Parathyroid adenoma (tissue), 2 donors: ENCODE measurements around the gene ICA1.

Source experiments
- H2AFZ ChIP-seq: fragments of 300-600 bp; sonication (generic); one replicate; pipeline ENCODE4 v1.7.0; 2017; ENCODE audit warnings: antibody characterized with exemption, mild to moderate bottlenecking
- H3K27ac ChIP-seq: fragments of 300-600 bp; sonication (generic); one replicate; pipeline ENCODE4 v1.7.0; 2017
- H3K27me3 ChIP-seq: fragments of 300-600 bp; sonication (generic); one replicate; pipeline ENCODE4 v1.7.0; 2017; ENCODE audit warnings: low read length; ENCODE audit not compliant: control insufficient read depth, insufficient read depth
- H3K36me3 ChIP-seq: fragments of 300-600 bp; sonication (generic); one replicate; pipeline ENCODE4 v1.7.0; 2017; ENCODE audit warnings: low read length; ENCODE audit not compliant: control insufficient read depth, insufficient read depth
- H3K4me1 ChIP-seq: fragments of 300-600 bp; sonication (generic); one replicate; pipeline ENCODE4 v1.7.0; 2017; ENCODE audit warnings: control low read depth
- H3K4me2 ChIP-seq: fragments of 300-600 bp; sonication (generic); one replicate; pipeline ENCODE4 v1.7.0; 2017; ENCODE audit warnings: low read length
- H3K4me3 ChIP-seq: fragments of 300-600 bp; sonication (generic); one replicate; pipeline ENCODE4 v1.7.0; 2017; ENCODE audit warnings: low read depth, low read length
- H3K79me2 ChIP-seq: fragments of 300-600 bp; sonication (generic); one replicate; pipeline ENCODE4 v1.7.0; 2017; ENCODE audit warnings: control low read depth
- H3K9ac ChIP-seq: fragments of 300-600 bp; sonication (generic); one replicate; pipeline ENCODE4 v1.7.0; 2017; ENCODE audit warnings: mild to moderate bottlenecking
- H3K9me3 ChIP-seq: fragments of 300-600 bp; sonication (generic); one replicate; pipeline ENCODE4 v1.7.0; 2017; ENCODE audit warnings: low read length; ENCODE audit not compliant: control insufficient read depth
- TF ChIP-seq, protein P1 (sequence below): fragments of 300-600 bp; sonication (generic); IDR thresholded peaks from one replicate; pipeline ENCODE4 v1.7.0; 2017; ENCODE audit warnings: antibody characterized with exemption, mild to moderate bottlenecking
- donor health status: primary hyperparathyroidism.

The ICA1 gene

DNA sequence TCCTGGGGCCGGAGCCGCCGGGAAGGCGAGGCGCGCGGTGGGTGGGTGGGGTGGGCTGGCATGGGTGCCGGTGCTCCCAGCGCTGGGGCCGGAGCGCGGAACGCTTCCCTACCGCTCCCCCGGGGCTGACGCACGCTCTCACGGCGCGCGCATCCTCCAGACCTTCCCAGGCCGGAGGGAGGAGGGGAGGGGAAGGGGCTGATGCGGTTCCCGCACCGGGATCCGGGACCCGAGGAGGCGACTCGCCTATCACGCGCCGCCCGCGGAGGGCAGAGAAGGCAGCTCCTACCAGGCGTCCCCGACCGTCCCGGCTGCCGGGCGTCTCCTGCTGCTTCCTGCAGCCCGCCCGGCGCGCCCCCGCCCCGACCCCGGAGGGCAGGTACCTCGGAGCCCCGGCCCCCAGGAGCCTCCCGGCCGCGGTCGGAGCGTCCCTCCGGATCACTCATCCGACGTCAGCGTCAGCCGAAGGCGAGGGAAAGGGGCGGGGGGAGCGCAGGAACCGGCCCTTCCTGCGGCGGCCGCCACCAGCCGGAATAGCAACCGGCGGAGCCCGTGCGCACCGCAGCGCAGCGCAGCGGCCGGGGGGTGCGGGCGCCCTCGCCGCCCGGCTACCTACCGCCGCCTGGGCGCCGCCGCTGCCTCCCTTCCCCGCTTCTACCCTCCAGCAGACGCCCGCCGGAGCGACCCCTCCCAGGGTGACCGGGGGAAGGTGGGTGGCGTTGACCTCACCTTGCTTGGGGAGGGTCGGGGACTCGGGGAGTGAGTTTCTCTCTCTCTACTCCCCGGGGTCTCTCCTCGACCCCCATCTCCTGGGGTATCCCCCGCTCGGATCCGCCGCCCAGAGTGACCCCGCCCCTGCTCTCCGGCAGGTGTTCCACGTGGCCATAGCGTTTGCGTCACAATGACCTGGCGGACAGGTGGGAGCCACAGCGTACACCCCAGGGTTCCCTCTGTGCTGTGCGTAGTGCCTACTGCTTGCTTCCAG is at the start of gene ICA1:
Gene ICA1 (minus strand): TSS at position 457 of the 985 bp plus-strand sequence. CDS start 26,241 bp downstream, outside the sequence.
- no peaks in the 10 kb centered on the region for H3K27me3 ChIP-seq
- TF ChIP-seq, protein P1, sequence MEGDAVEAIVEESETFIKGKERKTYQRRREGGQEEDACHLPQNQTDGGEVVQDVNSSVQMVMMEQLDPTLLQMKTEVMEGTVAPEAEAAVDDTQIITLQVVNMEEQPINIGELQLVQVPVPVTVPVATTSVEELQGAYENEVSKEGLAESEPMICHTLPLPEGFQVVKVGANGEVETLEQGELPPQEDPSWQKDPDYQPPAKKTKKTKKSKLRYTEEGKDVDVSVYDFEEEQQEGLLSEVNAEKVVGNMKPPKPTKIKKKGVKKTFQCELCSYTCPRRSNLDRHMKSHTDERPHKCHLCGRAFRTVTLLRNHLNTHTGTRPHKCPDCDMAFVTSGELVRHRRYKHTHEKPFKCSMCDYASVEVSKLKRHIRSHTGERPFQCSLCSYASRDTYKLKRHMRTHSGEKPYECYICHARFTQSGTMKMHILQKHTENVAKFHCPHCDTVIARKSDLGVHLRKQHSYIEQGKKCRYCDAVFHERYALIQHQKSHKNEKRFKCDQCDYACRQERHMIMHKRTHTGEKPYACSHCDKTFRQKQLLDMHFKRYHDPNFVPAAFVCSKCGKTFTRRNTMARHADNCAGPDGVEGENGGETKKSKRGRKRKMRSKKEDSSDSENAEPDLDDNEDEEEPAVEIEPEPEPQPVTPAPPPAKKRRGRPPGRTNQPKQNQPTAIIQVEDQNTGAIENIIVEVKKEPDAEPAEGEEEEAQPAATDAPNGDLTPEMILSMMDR, result no peak

GRCh38 chr7:8310876-8311275 is 48.9 kb upstream of the ICA1 start:
- no peak overlapping the region for H3K4me3 ChIP-seq
- no peak overlapping the region for H3K9ac ChIP-seq
- H3K36me3 ChIP-seq, result no peaks in the 10 kb centered on the region
- H3K4me1 ChIP-seq, result no peaks in the 10 kb centered on the region
- no peaks in the 10 kb centered on the region for H3K79me2 ChIP-seq
- no peak overlapping the region for H2AFZ ChIP-seq
- H3K27ac ChIP-seq, result no peak overlapping the region
- H3K9me3 ChIP-seq, result no peaks in the 10 kb centered on the region
- no peaks in the 10 kb centered on the region for H3K27me3 ChIP-seq
- TF ChIP-seq, protein P1, result no peak
- H3K4me2 ChIP-seq, result no peak overlapping the region

More for the DNA sequence above, at the start of gene ICA1:
- Histone ChIP-seq H3K79me2 (no peaks in the 10 kb centered on the region), H3K4me1 (no peaks in the 10 kb centered on the region), H3K36me3 (no peaks in the 10 kb centered on the region), H3K27ac (peak within 1 kb of the TSS; percentile 61), H3K4me3 (peak within 1 kb of the TSS; percentile 82), H3K9me3 (no peaks in the 10 kb centered on the region), H3K4me2 (peak within 1 kb of the TSS; percentile 91), H3K9ac (peak within 1 kb of the TSS; percentile 87), H2AFZ (peak within 1 kb of the TSS; percentile 95)

GRCh38 chr7:8305625-8306388 is 43.8 kb upstream of the ICA1 start:
- Histone ChIP-seq H3K9ac (no peak overlapping the region), H3K4me2 (no peak overlapping the region), H3K27ac (no peak overlapping the region), H3K4me1 (no peaks in the 10 kb centered on the region), H3K79me2 (no peaks in the 10 kb centered on the region), H3K4me3 (no peak overlapping the region), H3K36me3 (no peaks in the 10 kb centered on the region), H3K9me3 (no peaks in the 10 kb centered on the region), H2AFZ (no peak overlapping the region), H3K27me3 (no peaks in the 10 kb centered on the region)
- TF ChIP-seq, protein P1, result no peak

DNA sequence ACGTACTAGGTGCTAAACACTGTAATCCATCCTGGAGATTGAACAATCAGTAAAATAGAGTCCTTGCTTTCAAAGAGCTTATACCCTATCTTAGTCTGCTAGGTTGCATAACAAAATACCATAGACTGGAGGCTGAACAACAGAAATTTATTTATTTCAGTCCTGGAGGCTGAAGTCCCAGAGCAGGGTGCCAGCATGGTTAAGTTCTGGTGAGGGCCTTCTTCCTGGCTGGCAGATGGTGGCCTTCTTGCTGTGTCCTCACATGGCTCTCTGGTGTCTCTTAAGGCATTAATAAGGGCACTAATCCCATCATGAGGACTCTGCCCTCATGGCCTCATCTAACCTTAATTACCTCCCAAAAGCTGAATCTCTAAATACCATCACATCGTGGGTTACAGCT is 43.1 kb upstream of the ICA1 start:
- TF ChIP-seq, protein P1, result no peak
- Histone ChIP-seq H3K9ac (no peak overlapping the region), H3K27me3 (no peaks in the 10 kb centered on the region), H3K4me1 (no peaks in the 10 kb centered on the region), H2AFZ (no peak overlapping the region), H3K36me3 (no peaks in the 10 kb centered on the region), H3K4me2 (no peak overlapping the region), H3K4me3 (no peak overlapping the region), H3K27ac (no peak overlapping the region), H3K9me3 (no peaks in the 10 kb centered on the region), H3K79me2 (no peaks in the 10 kb centered on the region)
